ENCODE results near the gene IFI27L1. TPM values are rescaled to one million over a fixed set of nuclear protein-coding genes. Genes with fewer than 3 reads are reported as not detected.

IFI27L1 gene
- total RNA-seq, 1 experiment from 2014 or later = 26.0 TPM

DNA sequence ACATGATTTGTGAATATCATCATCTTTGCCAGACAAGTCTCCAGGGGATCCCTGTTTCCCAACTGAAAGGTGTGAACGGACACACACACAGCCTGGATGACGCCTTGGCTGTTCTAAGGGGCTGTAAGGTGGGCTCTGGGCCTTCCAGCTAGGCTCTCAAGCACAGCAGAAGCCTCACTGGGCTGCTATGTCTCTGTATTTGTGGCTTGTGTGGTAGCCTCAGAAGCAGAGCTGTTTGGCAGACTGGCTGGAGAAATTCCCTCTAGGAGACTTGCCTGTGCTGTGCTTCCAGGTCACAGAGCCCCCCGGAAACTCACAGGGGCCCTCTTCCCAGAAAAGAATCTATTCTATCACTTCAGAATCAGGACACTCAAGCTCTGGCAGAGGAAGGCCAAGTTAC, 33.5 kb upstream of the IFI27L1 start:
- no peaks in the 10 kb centered on the region for H3K27me3 ChIP-seq (ENCODE audit: insufficient read depth, low read length)
- peaks cover 24 to 48% of the 10 kb centered on the region in 2 experiments; a peak in 3 of 4 replicates for H3K36me3 ChIP-seq (ENCODE audit: control insufficient read depth in 1 of 2, insufficient read depth in 2 of 2, low read length in 2 of 2)
- no peaks in the 10 kb centered on the region for H3K9me3 ChIP-seq (ENCODE audit: control insufficient read depth in 1 of 2, insufficient read depth in 1 of 2, low read depth in 1 of 2, low read length in 2 of 2)
- no peak overlapping the region for H3K4me2 ChIP-seq (ENCODE audit: low read length)
- H3K4me3 ChIP-seq (replicated peaks in 1 of 2; ENCODE audit: low read depth in 1 of 2, low read length in 2 of 2) = no peak overlapping the region
- TF ChIP-seq, protein P1, sequence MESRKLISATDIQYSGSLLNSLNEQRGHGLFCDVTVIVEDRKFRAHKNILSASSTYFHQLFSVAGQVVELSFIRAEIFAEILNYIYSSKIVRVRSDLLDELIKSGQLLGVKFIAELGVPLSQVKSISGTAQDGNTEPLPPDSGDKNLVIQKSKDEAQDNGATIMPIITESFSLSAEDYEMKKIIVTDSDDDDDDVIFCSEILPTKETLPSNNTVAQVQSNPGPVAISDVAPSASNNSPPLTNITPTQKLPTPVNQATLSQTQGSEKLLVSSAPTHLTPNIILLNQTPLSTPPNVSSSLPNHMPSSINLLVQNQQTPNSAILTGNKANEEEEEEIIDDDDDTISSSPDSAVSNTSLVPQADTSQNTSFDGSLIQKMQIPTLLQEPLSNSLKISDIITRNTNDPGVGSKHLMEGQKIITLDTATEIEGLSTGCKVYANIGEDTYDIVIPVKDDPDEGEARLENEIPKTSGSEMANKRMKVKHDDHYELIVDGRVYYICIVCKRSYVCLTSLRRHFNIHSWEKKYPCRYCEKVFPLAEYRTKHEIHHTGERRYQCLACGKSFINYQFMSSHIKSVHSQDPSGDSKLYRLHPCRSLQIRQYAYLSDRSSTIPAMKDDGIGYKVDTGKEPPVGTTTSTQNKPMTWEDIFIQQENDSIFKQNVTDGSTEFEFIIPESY (IDR thresholded peaks at IDR 0.05; ENCODE audit: extremely low read depth, insufficient replicate concordance, low read length) = no peak
- TF ChIP-seq POLR2AphosphoS5 (IDR thresholded peaks at IDR 0.05; ENCODE audit: low read depth, low read length) (no peak), ELF1 (IDR thresholded peaks at IDR 0.05; ENCODE audit: borderline replicate concordance, low read depth) (no peak), ZNF274 (IDR thresholded peaks at IDR 0.05; ENCODE audit: low read depth, low read length) (no peak), EZH2phosphoT487 (IDR thresholded peaks at IDR 0.05; ENCODE audit: borderline replicate concordance) (no peak)
- BruUV-seq (replicated peaks) = no TSS peak
- ATAC-seq (no peak), DNase-seq (ENCODE audit: low read depth, low spot score) (no peak)
- no peaks in the 10 kb centered on the region; the same call in 1 of the 2 replicates for H3K79me2 ChIP-seq (ENCODE audit: insufficient read depth, low read length)
- ChIA-PET POLR2A (no interaction called here), CTCF (interaction anchor here (1.0 kb wide), 1 partner anchor 19 kb away, joined by 3 read pairs; no protein-coding TSS in a partner anchor), RAD21 (ENCODE audit: low non-redundant PET in 1 of 2, low total read pairs in 2 of 2, uncharacterized antibody in 2 of 2, unreplicated experiment in 2 of 2) (no interaction called here)
- H4K20me1 ChIP-seq (ENCODE audit: insufficient read depth) = no peaks in the 10 kb centered on the region
- no peaks in the 10 kb centered on the region for H3K4me1 ChIP-seq (ENCODE audit: control insufficient read depth in 1 of 2, insufficient read depth in 2 of 2, low read length in 2 of 2)
- H3K27ac ChIP-seq (ENCODE audit: low read depth, low read length) = no peak overlapping the region
- no peak overlapping the region for H3K9ac ChIP-seq (ENCODE audit: low read length)
- H3K9me2 ChIP-seq (ENCODE audit: insufficient read depth) = no peaks in the 10 kb centered on the region
- no peak overlapping the region for H2AFZ ChIP-seq (ENCODE audit: low read depth, low read length, poor library complexity, severe bottlenecking)
- intact Hi-C loops (cut with micrococcal nuclease) = no loop called here

Measured in HCT116 (cell line).